Activated CD8-positive, alpha-beta memory T cell treated with anti-CD3 and anti-CD28 coated beads for 4 hours (primary cell): Measurements from ENCODE around the gene PFKFB4.
A peak's percentile ranks its signal among the peaks of the same experiment; 100 is the strongest.

Experiments used
- DNase-seq, 2 donors: peaks; one replicate each; pipeline ENCODE4 v3.0.0-alpha.2; 2020; ENCODE audit warnings: low read depth in 2 of 2

The PFKFB4 gene

GRCh38 chr3:48556796-48557626 lies at the start of gene PFKFB4:
Gene PFKFB4, minus strand, starts transcription at chr3:48556803. Its CDS starts 26 bp downstream, at chr3:48556777.
- DNase-seq = peak; percentile 98 to 99

- no peak for DNase-seq
These were observed 45.0 kb upstream of the PFKFB4 start for GRCh38 chr3:48601622-48601994.

- DNase-seq = no peak
These were observed 44.4 kb upstream of the PFKFB4 start for GRCh38 chr3:48600711-48601621.

- no peak for DNase-seq
These were observed 43.1 kb upstream of the PFKFB4 start for GRCh38 chr3:48599509-48600285.

- DNase-seq = no peak
These were observed 42.5 kb upstream of the PFKFB4 start for GRCh38 chr3:48599077-48599501.

GRCh38 chr3:48598323-48599076 lies 41.9 kb upstream of the PFKFB4 start:
- DNase-seq = no peak

GRCh38 chr3:48597408-48597800 lies 40.8 kb upstream of the PFKFB4 start:
- DNase-seq = no peak

- DNase-seq = no peak
These were observed 40.2 kb upstream of the PFKFB4 start for GRCh38 chr3:48596676-48597407.

GRCh38 chr3:48596157-48596556 lies 39.6 kb upstream of the PFKFB4 start:
- no peak for DNase-seq

GRCh38 chr3:48595526-48596121 lies 39.0 kb upstream of the PFKFB4 start:
- DNase-seq = no peak

GRCh38 chr3:48595075-48595525 lies 38.5 kb upstream of the PFKFB4 start, which contains the start of gene COL7A1:
Gene COL7A1, minus strand, starts transcription at chr3:48595329. Its CDS starts 170 bp downstream, at chr3:48595159.
- no peak for DNase-seq

- no peak for DNase-seq
These were observed 37.9 kb upstream of the PFKFB4 start for GRCh38 chr3:48594417-48595049.

- DNase-seq = no peak
These were observed 36.7 kb upstream of the PFKFB4 start for GRCh38 chr3:48593337-48593736.

- no peak for DNase-seq
These were observed 36.0 kb upstream of the PFKFB4 start for GRCh38 chr3:48592519-48593087.

- no peak for DNase-seq
These were observed 35.4 kb upstream of the PFKFB4 start for GRCh38 chr3:48591886-48592518.

- no peak for DNase-seq
These were observed 34.8 kb upstream of the PFKFB4 start for GRCh38 chr3:48591436-48591835.

GRCh38 chr3:48588230-48588629 lies 31.6 kb upstream of the PFKFB4 start:
- no peak for DNase-seq

- DNase-seq = no peak
These were observed 31.1 kb upstream of the PFKFB4 start for GRCh38 chr3:48587686-48588085.

GRCh38 chr3:48585411-48585810 lies 28.8 kb upstream of the PFKFB4 start:
- DNase-seq = no peak
